HepG2 (cell line): ENCODE results near the gene TMEM116.

ENCODE experiments used
- ASH2L ChIP-seq: fragments of 300-600, 200-600 bp; sonication (generic); IDR thresholded peaks from 2 replicates; pipeline ENCODE4 v1.7.0; 2017; ENCODE audit warnings: low read depth, mild to moderate bottlenecking, moderate library complexity, mixed read lengths, low read length; ENCODE audit not compliant: insufficient read length
- EZH2 ChIP-seq: conservative IDR thresholded peaks from 2 replicates; pipeline ENCODE4 v1.6.1; 2012; ENCODE audit warnings: mild to moderate bottlenecking, low read depth, low read length, moderate library complexity
- FOXK1 ChIP-seq: sonication (generic); formaldehyde crosslinking; IDR thresholded peaks from 2 replicates; pipeline ENCODE4 v1.4.0; 2020; ENCODE audit warnings: low read depth, missing genetic modification reagents, borderline replicate concordance
- HDAC2 ChIP-seq: sonication (generic); formaldehyde crosslinking; IDR thresholded peaks from 2 replicates; pipeline ENCODE4 v1.4.0; 2020; ENCODE audit warnings: missing genetic modification reagents
- POLR2A ChIP-seq, 2 experiments: IDR thresholded peaks; 2 replicates each; pipeline ENCODE4 v1.6.1; 2011; ENCODE audit warnings: low read depth in 2 of 2, low read length in 2 of 2, mild to moderate bottlenecking in 1 of 2, moderate library complexity in 1 of 2; ENCODE audit not compliant: insufficient read depth in 1 of 2
- RAD21 ChIP-seq: fragments of 450-650 bp; formaldehyde crosslinking; IDR thresholded peaks from 2 replicates; pipeline ENCODE4 v1.5.0; 2020; ENCODE audit warnings: mild to moderate bottlenecking
- TBX2 ChIP-seq: sonication (generic); formaldehyde crosslinking; IDR thresholded peaks from 2 replicates; pipeline ENCODE4 v1.5.0; 2020; ENCODE audit warnings: missing genetic modification reagents, mild to moderate bottlenecking, borderline replicate concordance
- ZBED4 ChIP-seq: sonication (generic); formaldehyde crosslinking; IDR thresholded peaks from 2 replicates; pipeline ENCODE4 v1.4.0; 2020; ENCODE audit warnings: missing genetic modification reagents, borderline replicate concordance
- ZBTB38 ChIP-seq: sonication (generic); formaldehyde crosslinking; IDR thresholded peaks from 2 replicates; pipeline ENCODE4 v1.5.1; 2020; ENCODE audit warnings: mild to moderate bottlenecking, missing genetic modification reagents
- ZNF136 ChIP-seq: sonication (generic); formaldehyde crosslinking; IDR thresholded peaks from 2 replicates; pipeline ENCODE4 v1.8.1; 2022; ENCODE audit warnings: low read depth, mild to moderate bottlenecking, moderate library complexity, missing genetic modification reagents
- ZNF207 ChIP-seq: fragments of 450-650 bp; IDR thresholded peaks from 2 replicates; pipeline ENCODE4 v1.6.1; 2016; ENCODE audit warnings: antibody characterized with exemption, borderline replicate concordance
- ZNF691 ChIP-seq: sonication (generic); formaldehyde crosslinking; IDR thresholded peaks from 2 replicates; pipeline ENCODE4 v1.4.0; 2020; ENCODE audit warnings: missing genetic modification reagents, low read depth, mild to moderate bottlenecking, borderline replicate concordance

- no peak for TF ChIP-seq ZNF691 (CRISPR knock-in tag)
- TF ChIP-seq ZNF136 (CRISPR knock-in tag): no peak
- no peak for TF ChIP-seq EZH2
- no peak for TF ChIP-seq ZBED4 (CRISPR knock-in tag)
- TF ChIP-seq RAD21: no peak
- no peak for TF ChIP-seq FOXK1
- no peak for TF ChIP-seq ZNF207
- TF ChIP-seq ASH2L: no peak
- no peak for TF ChIP-seq HDAC2
- TF ChIP-seq TBX2: no peak
- TF ChIP-seq POLR2A (IDR thresholded peaks at IDR 0.05; ENCODE audit: insufficient read depth in 1 of 2, low read depth in 2 of 2, low read length in 2 of 2): no peak
- TF ChIP-seq ZBTB38: no peak
Measured at GRCh38 chr12:111993292-111994150, 19.4 kb downstream of the TMEM116 start.
